Measurements from ENCODE around the gene RHBDD3.

The RHBDD3 gene

GRCh38 chr22:29267858-29268510 is at the start of gene RHBDD3, which contains the start of gene EWSR1:
TSS of gene RHBDD3 (minus strand) at chr22:29267981. CDS start at chr22:29265626, 2,355 bp downstream.
TSS of gene EWSR1 (plus strand) at chr22:29268268. CDS start at chr22:29268337, 69 bp downstream.
- DNase-seq (ENCODE audit: low spot score): peak; percentile 96

DNA sequence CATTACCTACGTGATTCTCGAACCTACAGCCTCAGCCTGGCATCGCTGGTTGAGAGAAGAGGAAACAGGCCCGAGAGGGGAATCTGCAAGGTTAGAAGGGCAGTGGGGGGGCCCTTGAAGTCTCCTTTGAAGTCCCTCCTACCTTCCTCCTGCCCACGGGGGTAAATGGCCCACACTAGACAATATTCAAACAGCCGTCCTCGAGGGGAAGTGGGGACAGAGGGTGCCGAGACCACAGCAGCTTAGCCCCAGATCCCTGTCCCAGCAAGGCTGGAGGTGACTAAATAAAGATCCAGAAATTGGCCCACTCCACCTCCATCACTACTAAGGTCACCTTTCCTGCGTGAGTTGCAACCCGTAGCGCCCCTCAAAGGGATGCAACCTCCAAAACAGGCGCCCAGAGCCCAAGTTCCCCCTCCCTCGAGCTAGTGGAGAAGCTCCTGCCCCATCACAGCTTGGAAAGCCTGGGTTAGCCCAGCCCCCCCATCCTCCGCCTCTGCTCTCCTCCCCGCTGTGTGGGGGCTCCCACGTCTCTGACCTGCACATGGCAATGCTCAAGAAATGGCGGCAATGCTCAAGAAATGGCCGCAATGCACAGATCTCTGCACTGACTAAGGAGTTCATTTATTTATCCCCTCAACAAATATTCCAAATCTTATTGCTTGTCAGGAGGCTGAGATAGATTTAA is 48.5 kb upstream of the RHBDD3 start:
- DNase-seq (ENCODE audit: low spot score): peak; percentile 28

DNA sequence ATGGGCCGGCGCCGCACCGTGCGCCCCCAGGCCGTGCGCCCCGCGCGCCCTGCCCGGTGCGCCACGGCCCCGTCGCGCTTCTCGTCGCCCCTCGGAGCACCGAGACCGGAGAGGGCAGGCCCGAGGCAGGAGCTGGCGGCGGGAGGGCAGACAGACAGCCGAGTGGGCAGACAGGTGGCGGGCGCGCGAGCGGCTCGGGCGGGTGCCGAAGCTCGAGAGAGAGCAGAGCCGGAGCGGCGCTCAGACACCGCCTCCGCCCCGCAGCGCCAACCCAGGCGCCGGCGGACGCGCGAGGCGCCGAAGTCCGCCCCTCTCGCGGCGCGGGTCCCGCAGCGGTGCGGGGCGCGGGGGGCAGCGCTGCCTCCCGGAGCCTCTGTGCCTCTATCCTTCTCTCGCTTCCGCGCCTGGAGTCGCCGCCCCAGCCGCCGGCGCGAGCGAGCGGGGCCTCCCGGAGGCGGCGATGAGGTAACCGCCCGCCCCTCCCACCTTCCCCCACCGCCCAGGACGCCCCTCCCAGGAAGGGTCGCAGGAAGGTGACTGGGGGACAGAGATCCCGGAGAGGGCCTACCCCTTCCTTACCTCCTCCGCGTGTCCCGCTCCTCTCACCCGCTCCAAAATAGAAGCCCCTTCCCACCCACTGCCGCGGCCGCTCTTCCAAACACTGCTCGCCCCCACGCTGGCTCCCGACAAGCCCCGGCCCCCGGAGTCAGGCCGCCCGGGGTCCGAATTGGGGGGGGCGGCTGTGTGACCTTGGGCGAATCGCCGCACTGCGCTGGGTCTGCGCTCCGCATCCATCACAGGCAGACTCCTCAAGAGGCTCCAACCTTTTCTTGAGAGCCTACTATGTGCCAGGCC is 47.7 kb upstream of the RHBDD3 start, which contains the start of gene RASL10A:
Gene RASL10A, minus strand, starts transcription at position 412 of the 855 bp plus-strand sequence. CDS start 451 bp downstream, outside the sequence.
- peak; percentile 84 for DNase-seq (ENCODE audit: low spot score)

- DNase-seq (ENCODE audit: low spot score): no peak
These were observed 46.9 kb upstream of the RHBDD3 start for GRCh38 chr22:29314537-29315285.

GRCh38 chr22:29313576-29314466 is 46.0 kb upstream of the RHBDD3 start:
- peak; percentile 46 for DNase-seq (ENCODE audit: low spot score)

GRCh38 chr22:29313126-29313575 is 45.4 kb upstream of the RHBDD3 start:
- peak; percentile 49 for DNase-seq (ENCODE audit: low spot score)

GRCh38 chr22:29312218-29313125 is 44.7 kb upstream of the RHBDD3 start:
- peak; percentile 39 for DNase-seq (ENCODE audit: low spot score)

GRCh38 chr22:29311464-29312217 is 43.9 kb upstream of the RHBDD3 start:
- peak; percentile 36 for DNase-seq (ENCODE audit: low spot score)

GRCh38 chr22:29310863-29311339 is 43.1 kb upstream of the RHBDD3 start:
- DNase-seq (ENCODE audit: low spot score): peak; percentile 74

GRCh38 chr22:29310065-29310862 is 42.5 kb upstream of the RHBDD3 start:
- DNase-seq (ENCODE audit: low spot score): no peak

GRCh38 chr22:29309332-29310064 is 41.7 kb upstream of the RHBDD3 start:
- DNase-seq (ENCODE audit: low spot score): peak; percentile 37

GRCh38 chr22:29308791-29309262 is 41.0 kb upstream of the RHBDD3 start:
- DNase-seq (ENCODE audit: low spot score): no peak

DNA sequence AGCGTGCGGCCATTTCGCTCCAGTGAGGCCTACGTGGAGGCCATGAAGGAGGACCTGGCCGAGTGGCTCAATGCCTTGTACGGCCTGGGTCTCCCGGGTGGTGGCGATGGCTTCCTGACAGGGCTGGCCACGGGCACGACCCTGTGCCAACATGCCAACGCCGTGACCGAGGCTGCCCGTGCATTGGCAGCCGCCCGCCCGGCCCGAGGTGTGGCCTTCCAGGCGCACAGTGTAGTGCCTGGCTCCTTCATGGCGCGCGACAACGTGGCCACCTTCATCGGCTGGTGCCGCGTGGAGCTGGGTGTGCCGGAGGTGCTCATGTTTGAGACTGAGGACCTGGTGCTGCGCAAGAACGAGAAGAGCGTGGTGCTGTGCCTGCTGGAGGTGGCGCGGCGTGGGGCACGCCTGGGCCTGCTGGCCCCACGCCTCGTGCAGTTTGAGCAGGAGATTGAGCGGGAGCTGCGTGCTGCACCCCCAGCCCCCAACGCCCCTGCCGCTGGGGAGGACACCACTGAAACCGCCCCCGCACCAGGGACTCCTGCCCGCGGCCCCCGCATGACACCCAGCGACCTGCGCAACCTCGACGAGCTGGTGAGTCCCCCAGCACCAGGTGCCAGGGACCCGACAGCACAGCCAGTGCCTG is 40.5 kb upstream of the RHBDD3 start:
- DNase-seq (ENCODE audit: low spot score): peak; percentile 37

GRCh38 chr22:29307596-29308147 is 39.9 kb upstream of the RHBDD3 start:
- no peak for DNase-seq (ENCODE audit: low spot score)

DNA sequence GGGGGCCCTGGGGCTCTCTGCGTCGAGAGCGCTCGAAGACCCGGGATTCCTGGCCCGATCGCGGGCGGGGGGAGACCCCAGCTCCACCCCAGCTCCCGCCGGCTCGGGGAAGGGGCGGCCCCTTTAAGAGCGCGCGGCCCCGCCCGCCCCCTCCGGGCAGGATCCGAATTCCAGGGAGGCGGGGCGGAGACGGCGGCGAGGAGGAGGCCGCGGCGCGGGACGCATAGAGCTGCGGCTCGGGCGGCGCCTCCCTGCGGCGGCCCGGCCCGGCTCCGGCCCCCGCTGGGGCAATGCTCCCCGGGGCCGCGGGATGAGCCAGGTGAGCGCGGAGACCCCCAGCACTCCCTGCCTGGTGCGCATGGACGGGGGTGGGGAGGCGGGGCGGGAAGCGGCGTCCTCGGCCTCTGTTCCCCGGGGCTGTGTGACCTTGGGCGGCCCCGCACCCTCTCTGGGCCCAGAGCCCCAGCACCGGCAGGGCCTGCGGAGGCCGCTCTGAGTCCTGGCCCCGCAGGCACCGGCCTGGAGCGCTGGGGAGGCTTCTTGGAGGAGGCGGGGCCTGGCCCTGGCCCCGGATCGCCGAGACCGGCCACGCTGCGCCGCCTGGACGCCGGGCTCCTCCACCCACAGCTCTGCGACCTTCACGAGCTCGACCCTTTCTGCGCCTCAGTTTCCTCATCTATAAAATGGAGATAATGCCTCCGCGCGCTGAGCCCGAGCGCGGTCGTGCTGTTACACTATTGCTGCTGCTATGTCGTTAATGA is 39.2 kb upstream of the RHBDD3 start:
- peak; percentile 94 for DNase-seq (ENCODE audit: low spot score)

Data from D341Med (cell line).